GM12878 (cell line): ENCODE results near the gene UBXN11. TPM values are rescaled to one million over a fixed set of nuclear protein-coding genes. Genes with fewer than 3 reads are reported as not detected.

ENCODE experiments used
- ATAC-seq: fragments of 200-7000 bp; cut with Tn5 transposase; 3 replicates; pipeline ENCODE4 v1.9.1; 2020; ENCODE audit warnings: mild to moderate bottlenecking, moderate library complexity
- BruUV-seq: library from RNA; stranded (reverse); fragments of 400-500 nt; replicated peaks from 2 replicates; lab custom pipeline; 2021; lab: Mats Ljungman, UMichigan
- CTCF ChIA-PET: fragments of 300-600 bp; sonication (Branson Sonifier 250); formaldehyde crosslinking; extraction: SDS; loops from one replicate; lab custom pipeline; 2021; ENCODE audit warnings: inconsistent platforms; lab: Yijun Ruan, JAX
- POLR2A ChIA-PET: fragments of 350-600 bp; formaldehyde crosslinking; extraction: SDS; loops from one replicate; lab custom pipeline; 2021; ENCODE audit warnings: inconsistent platforms; lab: Charles Lee
- RAD21 ChIA-PET: fragments of 300-600 bp; sonication (Branson Sonifier 250); formaldehyde crosslinking; loops from one replicate; lab custom pipeline; 2023; ENCODE audit warnings: antibody characterized with exemption; ENCODE audit not compliant: unreplicated experiment; lab: Charles Lee
- SMC1A ChIA-PET: fragments of 300-600 bp; sonication (Branson Sonifier 250); formaldehyde crosslinking; loops from one replicate; lab custom pipeline; 2023; ENCODE audit not compliant: unreplicated experiment, uncharacterized antibody; lab: Charles Lee
- DNase-seq: peaks from one replicate; pipeline ENCODE4 v3.0.0-alpha.2; 2011; ENCODE audit warnings: low read depth, low spot score
- FAIRE-seq: peaks from 3 replicates; lab custom pipeline; 2011; peaks lifted over from hg19 to GRCh38; lab: Jason Lieb, UNC
- H2AFZ ChIP-seq: 2 replicates; pipeline ENCODE4 v1.6.0; 2011; ENCODE audit warnings: low read depth, low read length, control low read depth; ENCODE audit not compliant: control insufficient read depth
- H3K27ac ChIP-seq: 2 replicates; pipeline ENCODE4 v1.5.1; 2011; ENCODE audit warnings: control low read depth; ENCODE audit not compliant: control insufficient read depth, insufficient read depth
- H3K27me3 ChIP-seq, 2 experiments: replicated peaks in 1 of 2; 2 replicates each; pipeline versions ENCODE4 v1.6.0 to v1.6.1; 2011; ENCODE audit warnings: low read length in 1 of 2; ENCODE audit not compliant: control insufficient read depth in 2 of 2, insufficient read depth in 2 of 2
- H3K36me3 ChIP-seq, 2 experiments: 2 replicates each; pipeline ENCODE4 v1.5.1; 2011; ENCODE audit warnings: low read length in 1 of 2; ENCODE audit not compliant: control insufficient read depth in 2 of 2, insufficient read depth in 2 of 2
- H3K4me1 ChIP-seq: 2 replicates; pipeline ENCODE4 v1.6.1; 2011; ENCODE audit warnings: mild to moderate bottlenecking, low read length, moderate library complexity, mixed read lengths; ENCODE audit not compliant: control insufficient read depth, insufficient read depth
- H3K4me2 ChIP-seq: 2 replicates; pipeline ENCODE4 v1.6.0; 2011; ENCODE audit warnings: control low read depth; ENCODE audit not compliant: control insufficient read depth, insufficient read depth
- H3K4me3 ChIP-seq: fragments of 200-600 bp; sonication (generic); 2 replicates; pipeline ENCODE4 v1.5.1; 2016
- H3K79me2 ChIP-seq: 2 replicates; pipeline ENCODE4 v1.6.0; 2011; ENCODE audit warnings: low read length; ENCODE audit not compliant: control insufficient read depth, insufficient read depth
- H3K9ac ChIP-seq: 2 replicates; pipeline ENCODE4 v1.8.0; 2011; ENCODE audit warnings: low read length, control low read depth, mixed read lengths; ENCODE audit not compliant: control insufficient read depth, insufficient read depth
- H3K9me3 ChIP-seq: replicated peaks from 3 replicates; pipeline ENCODE4 v1.5.1; 2011; ENCODE audit warnings: mild to moderate bottlenecking, low read length; ENCODE audit not compliant: control insufficient read depth, insufficient read depth
- H4K20me1 ChIP-seq: 2 replicates; pipeline ENCODE4 v1.6.0; 2011; ENCODE audit not compliant: control insufficient read depth, insufficient read depth
- WGBS: methylation state at CpG from one replicate; pipeline ENCODE4 v1.1.6; 2016; ENCODE audit warnings: low lambda C conversion rate; ENCODE audit not compliant: insufficient replicate concordance, insufficient coverage; ENCODE audit errors: missing lambda C conversion rate; 5-methylcytosine and 5-hydroxymethylcytosine counted together
- in situ Hi-C: fragments of 300-500 bp; cut with MboI; formaldehyde crosslinking; loops from 9 replicates; pipeline ENCODE4 v1.14.3; 2018; ENCODE audit warnings: mixed read lengths
- intact Hi-C: fragments of 100-400 bp; cut with micrococcal nuclease; formaldehyde crosslinking; loops from one replicate; pipeline ENCODE4 v1.14.2; 2022; ENCODE audit not compliant: unreplicated experiment
- polyA plus RNA-seq, 11 experiments: library from polyadenylated mRNA; depleted of rRNA in 4 of 11; unstranded in 6 of 11; stranded (reverse) in 5 of 11; fragments of >200 nt; fragmentation: Nextera tagmentation in 4 of 11; fragmentation: Illumina TruSeq in 1 of 11; extraction: Ambion mirVana in 4 of 11; extraction: Trizol in 1 of 11; gene quantifications; 1 replicate in 1 of 11; 2 replicates in 10 of 11; pipeline versions ENCODE4 v1.2.1 to v1.2.3, GENCODE V29; 2011 to 2016; ENCODE audit warnings: inconsistent platforms in 2 of 11, missing spikeins in 2 of 11, low read depth in 1 of 11
- total RNA-seq, 4 experiments: library from RNA; depleted of rRNA in 3 of 4; stranded (reverse); fragments of >200 nt in 3 of 4; fragmentation: Illumina TruSeq in 1 of 4; extraction: Trizol in 1 of 4; gene quantifications; 2 replicates each; pipeline versions ENCODE4 v1.2.1 to v1.2.3, GENCODE V29; 2013 to 2021
- TF ChIP-seq, protein P1 (sequence below): fragments of 450-650 bp; IDR thresholded peaks from 2 replicates; pipeline ENCODE4 v1.6.1; 2017; ENCODE audit warnings: antibody characterized with exemption, mild to moderate bottlenecking, moderate library complexity
- TF ChIP-seq, protein P2 (sequence below): fragments of 450-650 bp; IDR thresholded peaks from 2 replicates; pipeline ENCODE4 v1.6.1; 2017; ENCODE audit warnings: mild to moderate bottlenecking, low read depth, inconsistent platforms; ENCODE audit not compliant: poor library complexity, severe bottlenecking

The UBXN11 gene
- total and polyA plus RNA-seq, 10 of the 15 experiments (the other 5 are each of a cell fraction or from before 2014, with no cell fraction given), result 0.32 to 34.4 (median 9.6) TPM

DNA sequence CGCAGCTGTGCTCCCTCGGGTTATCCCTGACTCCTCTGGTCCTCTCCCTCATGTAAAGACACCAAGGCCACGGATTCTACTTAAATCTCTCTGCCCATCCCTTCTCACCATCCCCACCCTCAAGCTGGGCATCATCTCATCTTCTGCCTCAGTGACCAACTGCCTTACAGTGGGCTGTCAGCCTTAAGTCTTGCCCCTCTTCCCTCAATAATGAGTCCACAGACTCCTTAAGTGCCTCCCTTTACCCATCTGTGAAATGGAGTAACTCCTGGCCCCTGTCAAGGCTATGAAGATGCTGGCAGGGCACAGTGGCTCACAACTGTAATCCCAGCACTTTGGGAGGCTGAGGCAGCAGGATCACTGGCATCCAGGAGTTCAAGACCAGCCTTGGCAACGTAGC lies 14.5 kb downstream of the UBXN11 start:
- no peak for FAIRE-seq

More for the DNA sequence above, 14.5 kb downstream of the UBXN11 start:
- ChIA-PET CTCF (interaction anchor here (1.0 to 1.5 kb wide), 2 partner anchors 23 to 30 kb away, joined by 3 to 4 read pairs; no protein-coding TSS in a partner anchor), RAD21 (no interaction called here), POLR2A (interaction anchor here (0.6 kb wide), 1 partner anchor 28 kb away, joined by 6 read pairs; no protein-coding TSS in a partner anchor), SMC1A (interaction anchor here (11.1 kb wide), 1 partner anchor 29 kb away, joined by 474 read pairs; the partner anchor contains the start of gene CD52)
- in situ Hi-C loops, result no loop called here
- H2AFZ ChIP-seq, result no peak overlapping the region
- H3K4me2 ChIP-seq, result no peak overlapping the region
- peaks cover 45% of the 10 kb centered on the region for H3K4me1 ChIP-seq
- H3K79me2 ChIP-seq, result no peaks in the 10 kb centered on the region
- no peak for DNase-seq
- 98% methylated on average over 4 of the region's 4 CpGs for WGBS
- H3K9ac ChIP-seq, result no peak overlapping the region
- no peaks in the 10 kb centered on the region for H4K20me1 ChIP-seq
- H3K27me3 ChIP-seq, result no peaks in the 10 kb centered on the region
- no peak overlapping the region for H3K4me3 ChIP-seq
- TF ChIP-seq, protein P1, sequence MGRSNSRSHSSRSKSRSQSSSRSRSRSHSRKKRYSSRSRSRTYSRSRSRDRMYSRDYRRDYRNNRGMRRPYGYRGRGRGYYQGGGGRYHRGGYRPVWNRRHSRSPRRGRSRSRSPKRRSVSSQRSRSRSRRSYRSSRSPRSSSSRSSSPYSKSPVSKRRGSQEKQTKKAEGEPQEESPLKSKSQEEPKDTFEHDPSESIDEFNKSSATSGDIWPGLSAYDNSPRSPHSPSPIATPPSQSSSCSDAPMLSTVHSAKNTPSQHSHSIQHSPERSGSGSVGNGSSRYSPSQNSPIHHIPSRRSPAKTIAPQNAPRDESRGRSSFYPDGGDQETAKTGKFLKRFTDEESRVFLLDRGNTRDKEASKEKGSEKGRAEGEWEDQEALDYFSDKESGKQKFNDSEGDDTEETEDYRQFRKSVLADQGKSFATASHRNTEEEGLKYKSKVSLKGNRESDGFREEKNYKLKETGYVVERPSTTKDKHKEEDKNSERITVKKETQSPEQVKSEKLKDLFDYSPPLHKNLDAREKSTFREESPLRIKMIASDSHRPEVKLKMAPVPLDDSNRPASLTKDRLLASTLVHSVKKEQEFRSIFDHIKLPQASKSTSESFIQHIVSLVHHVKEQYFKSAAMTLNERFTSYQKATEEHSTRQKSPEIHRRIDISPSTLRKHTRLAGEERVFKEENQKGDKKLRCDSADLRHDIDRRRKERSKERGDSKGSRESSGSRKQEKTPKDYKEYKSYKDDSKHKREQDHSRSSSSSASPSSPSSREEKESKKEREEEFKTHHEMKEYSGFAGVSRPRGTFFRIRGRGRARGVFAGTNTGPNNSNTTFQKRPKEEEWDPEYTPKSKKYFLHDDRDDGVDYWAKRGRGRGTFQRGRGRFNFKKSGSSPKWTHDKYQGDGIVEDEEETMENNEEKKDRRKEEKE, result no peak
- TF ChIP-seq, protein P2, sequence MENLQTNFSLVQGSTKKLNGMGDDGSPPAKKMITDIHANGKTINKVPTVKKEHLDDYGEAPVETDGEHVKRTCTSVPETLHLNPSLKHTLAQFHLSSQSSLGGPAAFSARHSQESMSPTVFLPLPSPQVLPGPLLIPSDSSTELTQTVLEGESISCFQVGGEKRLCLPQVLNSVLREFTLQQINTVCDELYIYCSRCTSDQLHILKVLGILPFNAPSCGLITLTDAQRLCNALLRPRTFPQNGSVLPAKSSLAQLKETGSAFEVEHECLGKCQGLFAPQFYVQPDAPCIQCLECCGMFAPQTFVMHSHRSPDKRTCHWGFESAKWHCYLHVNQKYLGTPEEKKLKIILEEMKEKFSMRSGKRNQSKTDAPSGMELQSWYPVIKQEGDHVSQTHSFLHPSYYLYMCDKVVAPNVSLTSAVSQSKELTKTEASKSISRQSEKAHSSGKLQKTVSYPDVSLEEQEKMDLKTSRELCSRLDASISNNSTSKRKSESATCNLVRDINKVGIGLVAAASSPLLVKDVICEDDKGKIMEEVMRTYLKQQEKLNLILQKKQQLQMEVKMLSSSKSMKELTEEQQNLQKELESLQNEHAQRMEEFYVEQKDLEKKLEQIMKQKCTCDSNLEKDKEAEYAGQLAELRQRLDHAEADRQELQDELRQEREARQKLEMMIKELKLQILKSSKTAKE, result no peak
- TF ChIP-seq, all 136 proteins: peak for 0
- intact Hi-C loops, result no loop called here
- no peaks in the 10 kb centered on the region for H3K9me3 ChIP-seq
- H3K36me3 ChIP-seq, result no peaks in the 10 kb centered on the region
- no peak overlapping the region for H3K27ac ChIP-seq
- ATAC-seq, result no peak
- no TSS peak for BruUV-seq
